HG03457 (cell line): ENCODE results near the gene NCK2.
"Not testable (repeated sequence)": the region's sequence is repeated elsewhere in the genome, so short reads cannot be mapped to it uniquely, and the experiment has no call there.

Experiments
- ATAC-seq: cut with Tn5 transposase; IDR thresholded peaks from one replicate; pipeline ENCODE4 v1.9.1; 2021; ENCODE audit warnings: moderate number of reproducible peaks; ENCODE audit not compliant: unreplicated experiment

The NCK2 gene

DNA sequence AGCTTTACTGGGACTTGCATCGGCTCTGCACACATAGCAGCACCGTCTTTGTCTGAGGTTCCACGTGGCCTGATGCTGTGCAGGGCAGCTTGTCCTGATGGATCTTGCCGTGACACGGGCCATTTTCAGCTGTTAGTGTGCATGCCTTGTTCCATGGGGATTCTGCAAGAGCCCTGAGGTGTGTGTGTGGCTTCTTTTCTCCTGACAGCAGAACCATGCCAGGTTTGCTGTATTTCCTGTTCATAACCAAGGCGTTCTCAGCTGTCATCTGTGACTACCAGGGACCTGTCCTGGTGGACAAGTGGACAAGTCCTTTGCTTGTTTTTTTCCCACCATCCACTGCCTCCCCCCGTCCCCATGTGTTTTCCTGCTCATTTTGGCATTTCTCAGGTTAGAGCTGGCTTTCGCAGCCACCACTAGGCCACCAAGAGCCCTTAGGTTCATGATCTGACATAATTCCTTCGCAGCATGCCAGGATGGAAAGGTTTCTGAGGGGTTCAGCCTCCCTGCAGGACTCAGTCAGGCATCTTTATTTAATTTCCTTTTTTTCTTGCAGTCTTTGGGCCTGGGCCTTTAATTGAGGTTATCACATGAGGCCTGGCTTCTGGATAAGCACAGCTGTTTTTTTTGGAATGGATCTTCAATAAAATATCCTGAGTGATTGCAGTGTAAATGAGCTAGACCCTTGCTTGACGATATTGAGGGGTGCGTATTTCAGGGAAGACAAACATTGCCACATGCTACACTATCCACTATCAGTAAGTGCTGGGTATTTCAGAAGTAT lies 139.4 kb downstream of the NCK2 start:
- ATAC-seq = no peak

DNA sequence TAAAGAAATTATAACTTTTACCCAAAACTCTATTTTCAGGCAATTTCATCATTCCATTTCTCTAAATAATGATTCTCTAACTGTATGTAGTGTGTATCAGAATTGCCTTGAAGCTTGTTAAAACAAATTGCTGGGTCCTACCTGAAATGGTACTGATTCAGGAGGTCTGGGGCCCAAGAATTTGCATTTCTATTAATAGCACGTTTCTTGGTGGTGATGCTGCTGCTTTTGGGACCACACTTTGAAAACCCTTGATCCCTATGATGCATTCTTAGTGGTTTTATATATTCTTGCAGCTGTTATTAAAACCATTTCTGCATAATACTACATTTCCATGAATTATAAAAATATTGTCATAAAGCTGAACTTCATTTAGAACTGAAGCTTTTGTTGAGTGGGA lies 140.7 kb downstream of the NCK2 start:
- no peak for ATAC-seq

DNA sequence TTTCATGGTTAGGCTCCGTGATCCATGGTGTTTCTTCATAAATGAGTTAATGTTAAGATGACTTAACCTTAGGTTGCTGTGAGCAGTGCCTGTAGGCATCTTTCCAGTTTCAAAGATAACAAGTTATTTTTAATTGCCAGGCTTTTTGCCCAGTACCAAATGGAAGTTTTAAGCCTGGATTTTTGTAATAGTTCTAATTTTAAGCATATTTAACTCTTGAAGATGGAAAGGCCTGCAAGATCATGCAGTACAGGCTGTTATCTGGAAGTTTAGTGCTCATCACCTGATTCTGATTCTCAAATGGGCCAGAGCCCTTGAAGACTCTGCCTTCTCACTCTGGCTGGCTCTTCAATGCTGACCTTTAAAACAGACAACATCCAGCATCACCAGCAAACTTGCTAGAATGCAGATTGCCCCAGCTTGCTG lies 141.3 kb downstream of the NCK2 start:
- no peak for ATAC-seq

DNA sequence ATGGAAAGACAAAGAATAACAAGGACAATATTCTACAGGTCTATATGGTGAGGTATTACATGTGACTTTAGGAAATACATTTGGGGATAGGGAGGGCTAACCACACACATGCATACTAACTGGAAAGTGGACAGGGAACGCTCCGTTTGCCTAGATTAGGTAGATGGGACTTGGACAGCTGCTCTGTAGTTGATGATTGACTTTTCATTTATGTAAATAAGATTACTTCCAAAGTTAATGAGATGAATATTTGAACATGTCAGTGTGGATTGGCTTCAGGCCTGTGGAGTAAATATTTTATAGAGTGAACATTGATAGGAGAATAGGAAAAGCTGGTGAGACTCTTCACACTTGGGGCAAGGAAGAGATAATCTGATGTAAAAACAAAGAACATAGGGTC lies 142.0 kb downstream of the NCK2 start:
- ATAC-seq = no peak

DNA sequence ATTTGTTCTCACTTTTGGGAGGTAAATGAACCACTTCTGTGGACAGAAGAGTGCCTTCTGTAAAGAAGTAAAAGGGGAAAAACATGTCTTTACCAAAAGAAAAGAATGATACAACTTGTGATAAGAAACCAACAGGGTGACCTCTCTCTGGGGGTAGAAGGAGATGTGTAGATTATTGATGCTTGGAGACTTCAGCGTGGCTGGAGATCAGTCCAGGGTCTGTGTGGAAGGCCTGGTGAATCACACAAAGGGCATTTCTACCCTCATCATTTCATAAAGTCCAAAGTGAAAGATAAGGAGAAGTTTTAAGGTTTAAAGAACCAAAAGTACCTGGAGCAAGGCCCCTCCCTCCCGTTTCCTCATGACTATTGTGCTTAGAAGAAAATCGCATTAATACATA lies 142.5 kb downstream of the NCK2 start:
- no peak for ATAC-seq

DNA sequence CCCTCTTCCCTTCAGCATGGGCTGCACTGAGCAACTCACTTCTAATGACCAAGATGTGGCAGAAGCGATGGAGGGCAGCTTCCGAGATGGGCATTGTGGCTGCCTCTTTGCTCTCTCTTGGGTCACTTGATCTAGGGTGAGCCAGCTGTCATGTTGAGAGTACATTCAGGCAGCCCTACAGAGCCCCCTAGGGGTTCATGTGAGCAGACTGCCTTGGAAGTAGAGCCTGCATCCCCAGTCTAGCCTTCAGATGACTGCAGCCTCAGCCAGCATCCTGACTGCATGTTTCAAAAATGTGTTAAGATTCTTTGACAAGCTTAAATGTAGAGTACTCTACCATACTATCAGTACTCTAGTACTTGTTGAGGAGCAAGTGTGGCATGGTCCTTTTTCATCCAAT lies 143.9 kb downstream of the NCK2 start:
- no peak for ATAC-seq

DNA sequence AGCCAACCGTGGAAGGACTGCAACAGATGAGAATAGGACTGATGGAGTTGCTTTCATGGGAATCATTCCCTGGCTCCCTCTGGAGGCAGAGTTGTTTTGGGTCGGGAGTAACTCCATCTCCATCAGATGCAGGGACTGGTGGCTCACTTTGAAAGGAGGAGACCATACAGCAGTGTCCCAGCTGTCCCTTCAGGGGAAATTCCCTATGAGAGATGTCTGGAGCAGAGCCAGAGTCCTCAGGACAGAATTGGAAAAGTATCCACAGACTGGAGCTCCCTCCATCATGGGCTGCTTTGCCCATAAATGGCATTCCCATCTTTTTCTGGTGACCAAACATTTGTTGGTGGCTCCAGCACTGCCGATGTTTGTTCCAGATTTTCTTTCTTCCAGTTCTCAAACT lies 144.3 kb downstream of the NCK2 start:
- ATAC-seq = no peak

DNA sequence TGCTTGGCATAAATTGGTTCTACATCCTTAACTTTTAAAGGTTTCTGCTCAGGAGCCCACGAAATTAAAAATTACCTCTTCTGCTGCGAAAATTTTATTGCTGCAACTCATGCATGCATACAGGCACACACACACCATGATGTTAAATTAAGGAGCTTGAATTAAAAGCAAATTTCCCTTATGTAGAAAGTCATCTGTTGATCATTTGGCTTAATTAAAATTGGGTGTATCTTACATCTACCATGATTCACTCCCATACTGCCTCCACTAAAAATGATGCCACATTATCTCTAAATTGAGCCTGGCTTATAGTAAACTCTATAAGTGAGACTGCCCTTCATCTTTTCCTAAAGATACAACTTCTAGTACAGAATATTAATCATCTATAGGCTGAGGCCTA lies 145.4 kb downstream of the NCK2 start:
- no peak for ATAC-seq

DNA sequence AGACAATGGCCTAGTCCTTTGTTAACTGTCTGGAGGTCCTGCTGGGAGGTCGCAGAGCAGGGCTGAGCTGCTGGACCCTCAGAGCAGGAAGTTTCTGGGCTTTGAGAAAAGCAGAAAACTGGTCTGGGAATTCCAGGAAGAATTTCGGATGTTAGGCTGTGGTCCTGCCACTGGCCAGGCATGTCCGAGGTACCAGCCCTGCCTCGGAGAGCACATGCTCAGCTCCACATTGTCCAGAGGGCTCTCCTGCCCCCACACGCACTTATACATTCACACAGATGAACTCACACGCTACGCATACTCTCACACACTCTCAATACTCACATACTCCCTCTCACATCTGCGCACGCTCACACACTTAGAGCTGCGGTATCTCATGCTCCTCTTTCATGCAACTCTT lies 146.1 kb downstream of the NCK2 start:
- no peak for ATAC-seq

DNA sequence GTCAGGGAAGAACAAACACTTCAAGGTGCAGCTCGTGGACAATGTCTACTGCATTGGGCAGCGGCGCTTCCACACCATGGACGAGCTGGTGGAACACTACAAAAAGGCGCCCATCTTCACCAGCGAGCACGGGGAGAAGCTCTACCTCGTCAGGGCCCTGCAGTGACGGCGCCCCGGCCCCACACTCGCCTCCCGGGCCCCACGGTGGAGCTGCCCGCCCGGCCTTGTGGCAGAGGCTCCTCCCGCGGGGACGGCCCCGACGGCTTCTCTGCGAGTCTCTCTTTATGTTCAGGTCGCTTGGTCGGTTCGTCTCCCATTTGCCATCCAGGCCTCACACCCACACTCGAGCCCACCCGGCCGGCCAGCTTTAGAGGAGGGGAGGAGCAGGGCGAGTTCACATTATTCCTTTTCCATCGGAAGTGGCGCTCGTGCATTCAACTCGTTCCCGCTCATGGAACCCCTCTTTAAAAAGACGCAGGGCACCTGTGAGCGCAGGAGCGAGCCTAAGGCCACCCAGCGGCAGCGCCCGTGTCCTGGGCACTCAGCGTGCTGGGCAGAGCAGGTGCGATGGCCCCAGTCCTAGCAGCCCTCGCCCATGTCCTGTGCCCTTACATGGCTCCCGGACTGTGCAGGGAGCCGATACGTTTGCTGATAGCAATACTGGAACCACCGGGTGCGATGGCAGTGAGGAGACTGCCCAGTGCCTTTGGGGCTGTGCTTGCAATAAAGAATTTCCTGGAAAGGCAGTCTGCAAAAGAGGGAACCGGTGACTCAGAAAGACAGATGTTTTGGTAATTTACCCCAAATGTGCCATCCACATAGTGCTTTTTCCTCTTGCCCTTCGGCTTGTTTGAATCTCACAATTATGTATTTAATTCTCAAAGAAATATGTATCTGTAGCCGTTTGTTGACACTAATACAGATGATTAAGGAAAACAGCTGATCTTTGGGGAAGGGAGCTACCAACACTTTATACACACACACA lies 148.6 kb downstream of the NCK2 start:
- no peak for ATAC-seq

DNA sequence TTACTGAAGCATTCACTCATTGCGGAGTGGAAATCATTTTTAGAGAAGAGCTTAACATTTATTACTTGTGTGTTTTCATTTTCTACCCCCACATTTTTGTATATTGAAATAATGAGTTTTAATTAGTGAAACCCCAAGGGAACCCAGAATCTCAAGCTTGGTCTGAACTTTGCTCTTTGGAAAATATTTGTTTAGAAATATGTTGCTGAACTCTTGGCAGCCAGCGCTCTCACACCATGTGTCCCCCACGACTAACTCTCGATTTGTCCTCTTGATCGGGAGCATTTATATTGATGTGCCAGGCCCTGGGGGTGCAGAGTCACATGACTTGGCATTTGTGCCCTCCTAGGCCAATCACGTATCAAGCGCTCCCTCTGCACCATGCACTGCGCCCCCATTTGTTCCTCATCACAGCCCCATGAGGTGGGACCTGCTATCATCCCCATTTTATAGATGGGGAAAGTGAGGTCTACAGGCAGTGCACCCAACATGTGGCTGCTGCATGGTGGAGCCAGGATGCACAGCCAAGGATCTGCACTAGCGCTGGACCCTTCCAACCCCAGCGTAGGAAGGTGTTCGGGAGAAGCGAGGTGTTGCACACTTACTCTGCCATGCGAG lies 149.7 kb downstream of the NCK2 start:
- ATAC-seq = no peak

DNA sequence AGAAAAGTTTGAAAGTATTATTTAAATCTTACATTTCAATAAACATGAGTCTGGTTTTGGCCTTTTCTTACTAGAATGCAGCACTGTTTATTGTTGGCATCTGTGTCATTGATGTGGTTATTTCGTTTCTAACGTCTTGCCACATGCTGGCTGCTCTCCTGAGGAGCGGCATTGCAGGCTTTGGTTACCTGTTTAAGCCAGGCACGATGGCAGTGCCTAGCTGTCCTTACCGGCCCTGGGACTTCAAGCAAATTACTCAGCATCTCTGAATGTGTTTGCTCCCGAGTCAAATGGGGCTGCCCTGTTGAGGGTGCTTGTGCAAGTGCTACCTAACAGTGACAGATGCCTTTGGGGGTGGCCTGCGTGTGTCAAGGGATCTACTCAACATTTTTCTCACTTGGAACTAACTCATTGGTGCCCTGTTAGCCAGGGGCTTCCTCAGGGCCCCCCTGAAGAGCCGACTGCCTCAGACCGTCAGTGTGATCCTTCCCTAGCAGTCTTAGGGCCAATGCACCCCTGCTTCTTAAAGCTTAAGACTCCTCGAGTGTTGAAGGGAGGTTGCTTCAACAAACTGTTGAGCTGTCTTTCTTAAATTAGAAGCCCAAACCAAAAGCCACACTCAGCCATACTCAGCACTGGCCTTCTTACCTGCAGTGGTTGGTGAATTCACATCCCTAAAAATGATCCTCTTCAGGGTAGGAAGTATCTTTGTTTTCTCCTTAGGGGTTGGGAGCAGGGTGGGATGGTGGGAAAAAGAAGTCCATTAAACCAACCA lies 151.5 kb downstream of the NCK2 start:
- no peak for ATAC-seq

DNA sequence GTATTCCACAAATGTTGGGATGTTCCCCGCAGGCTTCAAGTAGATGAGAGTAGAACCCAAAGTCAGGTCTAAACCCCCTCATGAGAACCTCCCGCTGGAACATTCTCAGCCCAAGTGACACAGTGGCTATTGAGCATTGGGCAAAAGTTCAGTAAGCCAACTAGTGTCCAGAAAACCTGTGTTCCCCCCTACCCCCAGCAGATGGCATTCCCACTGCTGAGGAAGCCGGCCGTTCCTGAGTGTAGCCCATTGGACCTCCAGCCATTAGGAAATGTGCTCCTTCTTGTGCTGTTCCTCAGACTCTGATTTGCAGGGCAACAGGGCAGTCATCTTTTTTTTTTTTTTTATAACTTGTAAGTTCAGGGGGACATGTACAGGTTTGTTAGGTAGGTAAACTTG lies 152.1 kb downstream of the NCK2 start:
- ATAC-seq = no peak

DNA sequence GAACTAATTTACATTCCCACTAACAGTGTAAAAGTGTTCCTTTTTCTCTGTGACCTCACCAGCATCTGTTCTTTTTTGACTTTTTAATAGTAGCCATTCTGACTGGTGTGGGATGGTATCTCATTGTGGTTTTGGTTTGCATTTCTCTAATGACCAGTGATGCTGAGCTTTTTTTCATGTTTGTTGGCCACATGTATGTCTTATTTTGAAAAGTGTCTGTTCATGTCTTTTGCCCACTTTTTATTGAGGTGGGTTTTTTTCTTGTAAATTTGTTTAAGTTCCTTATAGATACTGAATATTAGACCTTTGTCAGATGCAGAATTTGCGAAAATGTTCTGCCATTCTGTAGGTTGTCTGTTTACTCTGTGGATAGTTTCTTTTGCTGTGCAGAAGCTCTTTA lies 153.0 kb downstream of the NCK2 start:
- ATAC-seq = not testable (repeated sequence)

DNA sequence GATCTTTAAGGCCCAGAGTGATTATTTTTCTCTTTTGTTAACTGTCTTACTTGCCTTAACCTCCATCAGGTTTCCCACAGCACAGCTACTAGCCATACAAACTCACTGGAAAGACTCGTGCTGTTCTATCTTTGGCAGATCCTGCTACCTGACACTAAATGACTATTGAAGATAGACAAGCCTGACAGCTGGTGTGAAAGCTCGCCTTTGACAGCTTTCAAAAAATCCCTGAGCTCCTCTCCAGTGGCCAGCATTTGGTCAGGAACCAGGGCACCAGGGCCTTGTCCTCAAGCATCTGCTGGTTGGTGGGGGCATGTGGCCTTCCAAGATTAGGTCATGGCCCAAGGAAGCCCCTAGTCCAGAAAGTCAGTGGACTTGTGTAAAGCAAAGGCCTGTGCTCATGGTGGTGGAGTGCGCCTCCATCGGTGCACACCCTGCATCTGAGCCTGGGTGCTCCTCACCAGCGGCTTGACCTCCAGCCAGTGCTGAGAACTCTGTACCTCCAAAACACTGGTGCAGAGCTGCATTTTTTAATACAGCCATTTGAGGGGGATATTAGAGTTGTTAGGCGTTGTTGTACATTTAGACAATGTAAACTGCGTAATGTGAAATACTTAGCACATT lies 158.5 kb downstream of the NCK2 start:
- no peak for ATAC-seq

DNA sequence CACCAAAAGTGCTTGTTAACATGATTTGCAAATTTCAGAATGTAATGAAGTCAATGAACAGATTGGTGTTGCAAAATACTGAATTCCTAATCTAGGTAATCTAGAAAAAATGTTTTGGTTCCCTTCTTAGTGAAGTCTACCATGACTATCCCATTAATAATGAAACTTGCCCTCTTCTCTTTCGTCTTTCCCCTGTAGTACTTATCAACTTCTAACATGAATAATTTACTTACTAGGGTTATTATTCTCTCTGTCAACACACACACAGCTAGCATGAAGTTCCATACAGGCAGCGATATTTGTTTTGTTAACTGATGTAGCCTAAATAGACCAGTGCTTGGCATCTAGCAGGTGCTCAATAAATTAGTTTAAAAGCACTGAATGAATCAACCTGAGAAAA lies 160.2 kb downstream of the NCK2 start:
- peak; percentile 85 for ATAC-seq

DNA sequence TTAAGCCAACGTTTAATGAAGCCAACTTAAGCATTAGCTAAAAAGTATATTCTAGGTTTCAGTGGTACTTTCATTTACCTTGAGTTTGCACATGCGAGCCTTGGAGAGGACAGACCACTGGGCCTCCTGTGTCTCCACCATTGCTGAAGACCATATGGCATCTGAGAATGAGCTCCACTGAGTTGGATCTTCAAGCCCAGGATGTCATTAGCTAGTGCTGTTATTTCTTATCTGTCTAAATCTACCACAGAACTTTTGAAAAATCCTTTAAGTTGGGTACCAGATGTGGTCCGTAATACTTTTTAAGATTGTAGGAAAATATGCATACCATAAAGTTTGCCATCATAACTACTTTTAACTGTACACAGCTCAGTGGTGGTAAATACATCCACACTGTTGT lies 161.8 kb downstream of the NCK2 start:
- no peak for ATAC-seq

DNA sequence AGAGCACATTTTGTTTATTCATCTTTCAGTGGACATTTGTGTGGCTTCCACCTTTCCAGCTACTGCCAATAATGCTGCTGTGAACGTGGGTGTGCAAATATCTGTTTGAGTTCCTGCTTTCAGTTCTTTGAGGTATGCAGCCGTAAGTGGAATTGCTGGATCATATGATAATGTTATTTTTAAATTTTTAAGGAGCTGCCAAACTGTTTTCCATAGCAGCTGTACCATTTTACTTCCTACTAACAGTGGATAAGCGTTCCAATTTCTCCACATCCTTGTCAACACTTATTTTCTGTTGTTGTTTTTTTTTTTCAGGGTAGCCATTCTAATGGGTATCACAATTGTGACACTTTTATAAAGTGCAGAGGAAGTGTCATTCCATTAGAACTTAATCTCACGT lies 162.5 kb downstream of the NCK2 start:
- no peak for ATAC-seq

DNA sequence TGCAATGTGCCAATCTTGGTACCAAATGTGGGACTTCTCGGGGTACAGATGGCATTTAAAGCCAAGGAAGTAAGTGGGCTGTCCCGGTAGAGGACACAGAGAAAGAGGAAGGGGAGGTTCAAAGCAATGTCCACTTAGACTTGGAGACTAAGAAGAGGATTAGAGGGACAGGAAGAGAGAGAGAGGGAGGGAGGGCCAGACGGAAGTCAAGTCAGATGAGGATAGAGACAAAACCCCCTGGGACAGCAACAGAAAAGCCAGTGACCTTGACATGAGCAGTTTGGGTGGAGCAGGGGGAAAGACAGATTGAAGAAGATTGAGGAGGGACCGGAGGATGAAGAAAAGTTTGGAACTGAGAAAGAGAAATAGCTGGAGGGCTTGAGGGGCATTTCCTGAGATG lies 164.5 kb downstream of the NCK2 start:
- ATAC-seq = no peak

DNA sequence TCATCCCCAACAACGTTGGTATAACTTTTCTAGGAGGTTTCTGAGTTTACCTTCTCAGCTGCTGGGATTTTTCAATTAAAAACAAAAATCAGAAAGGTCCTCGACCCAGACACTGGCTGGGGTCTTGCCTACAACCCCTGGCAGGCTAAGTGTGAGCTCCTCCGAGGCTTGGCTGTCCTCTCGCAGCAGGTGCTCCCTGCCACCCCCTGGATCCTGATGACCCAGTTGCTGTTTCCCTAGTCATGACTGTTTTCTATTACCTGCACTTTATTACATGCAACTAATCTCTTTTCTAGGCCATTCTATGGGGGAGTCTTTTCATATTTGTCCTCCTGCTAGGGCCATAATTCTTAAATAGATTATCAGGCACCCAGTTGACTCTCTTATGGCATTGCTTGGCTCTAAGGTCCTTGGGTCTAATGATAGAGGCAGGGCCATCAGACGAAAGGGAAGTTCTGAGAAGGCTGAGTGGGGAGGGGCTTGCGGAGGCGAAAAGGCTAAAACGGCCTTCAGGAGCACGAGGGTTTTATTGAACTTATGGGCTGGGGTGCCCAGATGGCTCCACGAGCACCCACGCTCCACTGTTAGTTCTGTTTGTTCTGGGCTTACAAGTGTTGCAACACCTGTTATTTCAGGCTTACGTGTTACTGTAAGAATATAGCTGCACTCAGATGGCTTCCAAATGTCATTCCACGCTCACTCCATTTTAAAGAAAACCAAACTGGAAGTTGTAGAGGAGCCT lies 166.0 kb downstream of the NCK2 start:
- ATAC-seq = no peak
